Esophagus muscularis mucosa (tissue), 4 donors: ENCODE data around the gene OLFML2B.

Experiments
- CTCF ChIP-seq, 3 experiments: fragments of 200-600 bp in 2 of 3; fragments of 450-650 bp in 1 of 3; sonication (generic) in 2 of 3; IDR thresholded peaks; one replicate each; pipeline ENCODE4 v1.5.1; 2017 to 2019; ENCODE audit warnings: antibody characterized with exemption in 3 of 3, mild to moderate bottlenecking in 2 of 3, moderate library complexity in 1 of 3
- EP300 ChIP-seq: sonication (generic); formaldehyde crosslinking; IDR thresholded peaks from one replicate; pipeline ENCODE4 v1.6.1; 2017; ENCODE audit warnings: antibody characterized with exemption
- POLR2A ChIP-seq: fragments of 450-650 bp; IDR thresholded peaks from one replicate; pipeline ENCODE4 v1.6.1; 2017; ENCODE audit warnings: antibody characterized with exemption, moderate library complexity, mild to moderate bottlenecking, low read depth
- POLR2AphosphoS5 ChIP-seq, 2 donors: sonication (generic); formaldehyde crosslinking; IDR thresholded peaks; one replicate each; pipeline ENCODE4 v1.6.1; 2017; ENCODE audit warnings: antibody characterized with exemption in 2 of 2

DNA sequence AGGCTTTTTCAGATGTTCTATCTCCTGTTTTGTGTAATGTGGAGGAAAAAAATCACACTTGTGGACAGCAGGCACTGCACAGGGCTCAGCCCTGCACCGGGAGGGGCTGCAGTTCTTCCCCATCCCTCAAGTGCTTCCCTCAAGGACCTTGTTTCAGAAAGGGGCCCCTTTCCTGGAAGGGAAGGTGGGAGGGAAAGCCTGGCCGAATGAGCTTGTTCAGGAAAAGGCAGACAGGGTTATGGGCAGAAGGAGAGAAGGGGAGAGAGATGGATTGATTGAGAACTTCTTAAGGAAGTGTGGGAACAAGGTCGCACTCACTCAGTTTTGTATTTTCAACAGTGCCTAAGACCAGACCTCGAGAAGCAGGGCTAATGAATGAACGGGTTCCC is 41.2 kb downstream of the OLFML2B start:
- TF ChIP-seq CTCF (IDR thresholded peaks at IDR 0.05) = no peak
- no peak for TF ChIP-seq EP300
- TF ChIP-seq POLR2AphosphoS5 (IDR thresholded peaks at IDR 0.05) = no peak
- TF ChIP-seq POLR2A = no peak
